Vagina (tissue), 2 donors: Measurements from ENCODE around the gene MCM7. TPM values are rescaled to one million over a fixed set of nuclear protein-coding genes. Genes with fewer than 3 reads are reported as not detected.

Source experiments
- DNase-seq, 2 donors: peaks; one replicate each; pipeline ENCODE4 v3.0.0-alpha.2; 2017; ENCODE audit errors: extremely low spot score in 2 of 2
- H3K27ac ChIP-seq: fragments of 200-600 bp; sonication (generic); one replicate; pipeline ENCODE4 v1.5.1; 2019
- H3K27me3 ChIP-seq: fragments of 200-600 bp; sonication (generic); one replicate; pipeline ENCODE4 v1.5.1; 2019
- H3K36me3 ChIP-seq, 2 donors: fragments of 200-600 bp; sonication (generic); one replicate each; pipeline ENCODE4 v1.5.1; 2017 to 2019
- H3K4me1 ChIP-seq: fragments of 200-600 bp; sonication (generic); one replicate; pipeline ENCODE4 v1.5.1; 2019
- H3K4me3 ChIP-seq, 2 donors: fragments of 200-600 bp; sonication (generic); 1 replicate in 1 of 2; 2 replicates in 1 of 2; pipeline ENCODE4 v1.5.1; 2016 to 2019
- H3K9me3 ChIP-seq: fragments of 200-600 bp; sonication (generic); one replicate; pipeline ENCODE4 v1.5.1; 2019
- CTCF ChIP-seq, 3 experiments: fragments of 450-650 bp in 2 of 3; fragments of 200-600 bp in 1 of 3; sonication (generic) in 1 of 3; IDR thresholded peaks; one replicate each; pipeline ENCODE4 v1.5.1; 2017 to 2019; ENCODE audit warnings: antibody characterized with exemption in 3 of 3, mild to moderate bottlenecking in 2 of 3, moderate library complexity in 2 of 3
- POLR2A ChIP-seq, 2 donors: fragments of 450-650 bp; IDR thresholded peaks; one replicate each; pipeline ENCODE4 v1.6.1; 2017; ENCODE audit warnings: antibody characterized with exemption in 2 of 2, mild to moderate bottlenecking in 2 of 2, moderate library complexity in 2 of 2
- POLR2AphosphoS5 ChIP-seq, 2 donors: sonication (generic); formaldehyde crosslinking; IDR thresholded peaks; one replicate each; pipeline ENCODE4 v1.9.0; 2017; ENCODE audit warnings: antibody characterized with exemption in 2 of 2, mild to moderate bottlenecking in 2 of 2, low read depth in 1 of 2; ENCODE audit not compliant: insufficient read depth in 1 of 2
- intact Hi-C: fragments of 100-400 bp; cut with DNase I; formaldehyde crosslinking; loops from one replicate; pipeline ENCODE4 v1.15.1; 2023
- microRNA counts, 2 donors: library from miRNA; unstranded; fragments of <30 nt; microRNA quantifications; one replicate each; lab custom pipeline; 2016 to 2017
- microRNA-seq: library from miRNA; unstranded; fragments of <30 nt; microRNA quantifications from one replicate; pipeline ENCODE4, GENCODE V29; 2017; ENCODE audit warnings: borderline number of aligned reads, borderline replicate concordance
- small RNA-seq: library from RNA; depleted of rRNA; stranded (forward); fragments of <200 nt; gene quantifications from one replicate; pipeline ENCODE3, GENCODE V24; 2016
- total RNA-seq: library from RNA; depleted of rRNA; stranded (reverse); fragments of >200 nt; gene quantifications from one replicate; pipeline ENCODE4 v1.2.3, GENCODE V29; 2016

The MCM7 gene
- total RNA-seq, 1 donor from 2014 or later: 35.1 TPM

- intact Hi-C loops: no loop called here
- Histone ChIP-seq H3K27ac (no peak overlapping the region), H3K4me3 (no peak overlapping the region), H3K4me1 (peaks cover 40% of the 10 kb centered on the region), H3K36me3 (no peaks in the 10 kb centered on the region), H3K27me3 (no peaks in the 10 kb centered on the region), H3K9me3 (no peaks in the 10 kb centered on the region)
- DNase-seq: no peak
- TF ChIP-seq POLR2AphosphoS5 (IDR thresholded peaks at IDR 0.05; ENCODE audit: insufficient read depth in 1 of 2, low read depth in 1 of 2): no peak
- no peak for TF ChIP-seq CTCF (IDR thresholded peaks at IDR 0.05)
- TF ChIP-seq POLR2A (IDR thresholded peaks at IDR 0.05): no peak
These were observed 49.6 kb downstream of the MCM7 start for GRCh38 chr7:100051611-100052010.

GRCh38 chr7:100049441-100050291 lies 51.5 kb downstream of the MCM7 start, which contains the start of gene ZSCAN21:
TSS of gene ZSCAN21 (plus strand) at chr7:100049774. CDS start at chr7:100057007, 7,233 bp downstream.
- Histone ChIP-seq H3K4me1 (peaks cover 40% of the 10 kb centered on the region), H3K27me3 (no peaks in the 10 kb centered on the region), H3K4me3 (peak within 1 kb of the TSS; percentile 57 to 79), H3K9me3 (no peaks in the 10 kb centered on the region), H3K27ac (peak within 1 kb of the TSS; percentile 92), H3K36me3 (no peaks in the 10 kb centered on the region)
- TF ChIP-seq POLR2AphosphoS5 (IDR thresholded peaks at IDR 0.05; ENCODE audit: insufficient read depth in 1 of 2, low read depth in 1 of 2): peak; percentile 93 to 94
- TF ChIP-seq POLR2A (IDR thresholded peaks at IDR 0.05): peak in 1 of 2 donors; percentile 66
- peak in 1 of 3 experiments; percentile 17 for TF ChIP-seq CTCF (IDR thresholded peaks at IDR 0.05)
- intact Hi-C loops: loop anchor here (1.0 kb wide), 1 partner anchor 34 kb away; the partner anchor contains the start of gene ZKSCAN1
- peak in 1 of 2 donors; percentile 93 for DNase-seq

GRCh38 chr7:100048680-100049079 lies 52.5 kb downstream of the MCM7 start:
- no peak for TF ChIP-seq POLR2AphosphoS5 (IDR thresholded peaks at IDR 0.05; ENCODE audit: insufficient read depth in 1 of 2, low read depth in 1 of 2)
- no peak for TF ChIP-seq CTCF (IDR thresholded peaks at IDR 0.05)
- TF ChIP-seq POLR2A (IDR thresholded peaks at IDR 0.05): no peak
- no peak overlapping the region for H3K4me3 ChIP-seq
- peaks cover 33% of the 10 kb centered on the region for H3K4me1 ChIP-seq
- H3K27me3 ChIP-seq: no peaks in the 10 kb centered on the region
- intact Hi-C loops: loop anchor here (1.0 kb wide), 1 partner anchor 33 kb away; the partner anchor contains the start of gene ZKSCAN1
- H3K27ac ChIP-seq: no peak overlapping the region
- no peak for DNase-seq
- no peaks in the 10 kb centered on the region for H3K9me3 ChIP-seq
- no peaks in the 10 kb centered on the region for H3K36me3 ChIP-seq

GRCh38 chr7:100044718-100045117 lies 56.5 kb downstream of the MCM7 start:
- no peak overlapping the region for H3K27ac ChIP-seq
- no peak for DNase-seq
- intact Hi-C loops: no loop called here
- H3K36me3 ChIP-seq: no peaks in the 10 kb centered on the region
- no peak for TF ChIP-seq CTCF (IDR thresholded peaks at IDR 0.05)
- TF ChIP-seq POLR2AphosphoS5 (IDR thresholded peaks at IDR 0.05; ENCODE audit: insufficient read depth in 1 of 2, low read depth in 1 of 2): peak in 1 of 2 donors; percentile 69
- TF ChIP-seq POLR2A (IDR thresholded peaks at IDR 0.05): no peak
- peaks cover 15% of the 10 kb centered on the region for H3K4me1 ChIP-seq
- H3K4me3 ChIP-seq: no peak overlapping the region
- no peaks in the 10 kb centered on the region for H3K27me3 ChIP-seq
- no peaks in the 10 kb centered on the region for H3K9me3 ChIP-seq

MicroRNAs within 50 kb of the gene (microRNA counts, 767-probe panel; counts per million panel counts)
- 3,809 to 4,273 counts per million in 2 donors for microRNA hsa-miR-106b-5p (lab: Ali Mortazavi, UCI)
- microRNA hsa-miR-25-3p (lab: Ali Mortazavi, UCI): 6,062 to 6,548 counts per million in 2 donors
- 5,751 to 6,283 counts per million in 2 donors for microRNA hsa-miR-93-5p (lab: Ali Mortazavi, UCI)

Small RNA genes within 50 kb of the gene (microRNA-seq; reads per million reads assigned to microRNA genes)
- gene MIR106B (894 reads per million, percentile 77 among the genes with 10 or more reads in this experiment), gene MIR25 (381 reads per million, percentile 68 among the genes with 10 or more reads in this experiment), gene MIR93 (2,689 reads per million, percentile 86 among the genes with 10 or more reads in this experiment)

Small RNA genes within 50 kb of the gene (small RNA-seq; reads per million reads assigned to genes)
- gene MIR106B (34.1 reads per million, percentile 96 among the genes with 10 or more reads in this experiment), gene MIR25 (654 reads per million, percentile 99 among the genes with 10 or more reads in this experiment), gene MIR93 (44.5 reads per million, percentile 96 among the genes with 10 or more reads in this experiment)

Other genes with a start within 250 kb of the MCM7 start
- gene OR2AE1, start 224.4 kb downstream of the MCM7 start, total RNA-seq: not detected
- 33.1 TPM for gene TRIM4, start 181.9 kb downstream of the MCM7 start, total RNA-seq
- not detected for gene GJC3, start 171.8 kb downstream of the MCM7 start, total RNA-seq
- gene AZGP1, start 125.4 kb downstream of the MCM7 start, total RNA-seq: 2.7 TPM
- 36.6 TPM for gene ZKSCAN1, start 85.8 kb downstream of the MCM7 start, total RNA-seq
- 19.9 TPM for gene ZSCAN21, start 51.6 kb downstream of the MCM7 start, total RNA-seq
- 16.7 TPM for gene ZNF3, start 19.7 kb downstream of the MCM7 start, total RNA-seq
- 59.9 TPM for gene COPS6, start 12.4 kb downstream of the MCM7 start, total RNA-seq
- 26.3 TPM for gene AP4M1, start 246 bp upstream of the MCM7 start, total RNA-seq
- gene TAF6, start 18.0 kb upstream of the MCM7 start, total RNA-seq: 54.3 TPM
- 14.5 TPM for gene CNPY4, start 18.2 kb upstream of the MCM7 start, total RNA-seq
- 2.9 TPM for gene MBLAC1, start 25.6 kb upstream of the MCM7 start, total RNA-seq
- 161 TPM for gene LAMTOR4, start 47.5 kb upstream of the MCM7 start, total RNA-seq
- 18.2 TPM for gene TRAPPC14, start 57.3 kb upstream of the MCM7 start, total RNA-seq
- 4.2 TPM for gene GAL3ST4, start 67.2 kb upstream of the MCM7 start, total RNA-seq
- 7.4 TPM for gene GPC2, start 76.0 kb upstream of the MCM7 start, total RNA-seq
- not detected for gene STAG3, start 76.5 kb upstream of the MCM7 start, total RNA-seq
- 1.7 TPM for gene PVRIG, start 118.6 kb upstream of the MCM7 start, total RNA-seq
- not detected for gene SPDYE3, start 206.3 kb upstream of the MCM7 start, total RNA-seq